GM12801 (cell line): ENCODE measurements around the gene GALNT13.

Experiments used
- TF ChIP-seq, protein P1 (sequence below): IDR thresholded peaks from one replicate; pipeline ENCODE4 v1.5.1; 2011; ENCODE audit warnings: control low read depth; ENCODE audit not compliant: insufficient read length; ENCODE audit errors: extremely low read depth

Gene GALNT13

DNA sequence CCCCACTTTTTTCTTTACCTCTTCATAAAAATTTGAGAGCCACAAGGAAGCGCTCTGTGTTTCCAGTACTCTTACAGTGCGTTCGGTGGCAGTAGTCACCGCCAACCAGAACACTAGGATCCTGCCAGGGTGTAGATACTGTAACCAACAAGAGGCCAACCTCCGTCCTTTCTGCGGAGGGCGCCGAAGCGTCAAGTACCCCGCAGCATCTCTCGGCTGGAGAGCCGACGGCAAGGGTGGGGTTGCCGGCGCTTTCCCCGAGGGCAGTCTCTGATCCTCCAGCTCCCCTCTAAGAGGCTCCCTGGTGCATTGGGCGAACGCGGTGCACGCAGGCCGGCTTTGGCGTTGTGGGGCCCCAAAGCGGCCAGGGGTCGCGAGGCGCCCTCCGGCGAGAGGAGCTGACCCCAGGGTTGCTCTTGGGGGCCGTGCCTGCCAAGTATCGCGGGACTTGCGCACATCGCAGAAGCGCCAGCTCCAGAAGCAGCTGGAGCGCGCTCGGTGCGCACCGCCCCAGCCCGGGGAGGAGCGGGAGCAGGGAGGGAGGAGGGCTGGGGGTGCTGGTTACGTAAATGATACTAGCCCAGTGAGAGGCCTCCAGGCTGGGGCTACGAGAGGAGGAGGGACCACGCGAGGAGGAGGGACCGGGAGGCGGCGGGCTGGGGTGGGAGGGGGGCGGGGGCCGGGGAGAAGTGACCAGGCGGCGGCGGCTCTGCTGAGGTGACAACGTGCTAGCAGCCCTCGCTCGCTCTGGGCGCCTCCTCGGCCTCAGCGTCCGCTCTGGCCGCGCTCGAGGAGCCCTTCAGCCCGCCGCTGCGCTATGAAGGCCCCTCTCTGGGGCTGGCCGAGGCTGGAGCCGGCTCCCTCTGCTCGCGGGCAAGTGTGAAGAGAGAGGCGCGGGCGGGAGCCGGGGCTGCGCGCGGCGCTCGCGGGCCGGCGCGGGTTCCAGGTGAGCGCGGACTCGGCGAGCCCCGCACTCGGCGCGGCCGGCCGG is at the start of gene GALNT13:
Gene GALNT13 (plus strand): TSS at position 692 of the 991 bp plus-strand sequence.
- TF ChIP-seq, protein P1, sequence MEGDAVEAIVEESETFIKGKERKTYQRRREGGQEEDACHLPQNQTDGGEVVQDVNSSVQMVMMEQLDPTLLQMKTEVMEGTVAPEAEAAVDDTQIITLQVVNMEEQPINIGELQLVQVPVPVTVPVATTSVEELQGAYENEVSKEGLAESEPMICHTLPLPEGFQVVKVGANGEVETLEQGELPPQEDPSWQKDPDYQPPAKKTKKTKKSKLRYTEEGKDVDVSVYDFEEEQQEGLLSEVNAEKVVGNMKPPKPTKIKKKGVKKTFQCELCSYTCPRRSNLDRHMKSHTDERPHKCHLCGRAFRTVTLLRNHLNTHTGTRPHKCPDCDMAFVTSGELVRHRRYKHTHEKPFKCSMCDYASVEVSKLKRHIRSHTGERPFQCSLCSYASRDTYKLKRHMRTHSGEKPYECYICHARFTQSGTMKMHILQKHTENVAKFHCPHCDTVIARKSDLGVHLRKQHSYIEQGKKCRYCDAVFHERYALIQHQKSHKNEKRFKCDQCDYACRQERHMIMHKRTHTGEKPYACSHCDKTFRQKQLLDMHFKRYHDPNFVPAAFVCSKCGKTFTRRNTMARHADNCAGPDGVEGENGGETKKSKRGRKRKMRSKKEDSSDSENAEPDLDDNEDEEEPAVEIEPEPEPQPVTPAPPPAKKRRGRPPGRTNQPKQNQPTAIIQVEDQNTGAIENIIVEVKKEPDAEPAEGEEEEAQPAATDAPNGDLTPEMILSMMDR, result no peak

DNA sequence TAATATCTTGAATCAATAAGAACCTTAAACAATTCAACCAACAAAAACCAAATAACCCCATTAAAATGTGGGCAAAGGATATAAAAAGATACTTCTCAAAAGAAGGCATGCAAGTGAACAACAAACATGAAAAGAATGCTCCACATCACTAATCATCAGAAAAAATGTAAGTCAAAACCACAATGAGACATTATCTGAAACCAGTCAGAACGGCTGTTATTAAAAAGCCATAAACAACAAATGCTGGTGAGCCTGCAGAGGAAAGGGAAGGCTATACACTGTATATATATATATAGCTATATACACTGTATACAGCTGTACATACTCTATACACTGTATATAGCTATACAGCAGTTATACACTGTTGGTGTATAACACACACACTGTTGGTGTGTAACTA is 47.8 kb upstream of the GALNT13 start:
- TF ChIP-seq, protein P1, result no peak

DNA sequence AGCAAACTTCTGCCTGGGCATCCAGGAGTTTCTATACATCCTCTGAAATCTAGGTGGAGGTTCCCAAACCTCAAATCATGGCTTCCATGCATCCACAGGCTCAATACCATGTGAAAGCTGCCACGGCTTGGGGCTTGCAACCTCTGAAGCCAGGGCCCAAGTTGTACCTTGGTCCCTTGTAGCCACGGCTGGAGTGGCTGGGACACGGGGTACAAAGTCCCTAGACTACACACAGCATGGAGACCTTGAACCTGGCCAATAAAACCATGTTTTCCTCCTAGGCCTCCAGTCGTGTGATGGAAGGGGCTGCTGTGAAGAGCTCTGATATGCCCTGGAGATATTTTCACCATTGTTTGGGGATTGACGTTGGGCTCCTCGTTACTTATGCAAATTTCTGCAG is 43.4 kb upstream of the GALNT13 start:
- TF ChIP-seq, protein P1, result no peak

DNA sequence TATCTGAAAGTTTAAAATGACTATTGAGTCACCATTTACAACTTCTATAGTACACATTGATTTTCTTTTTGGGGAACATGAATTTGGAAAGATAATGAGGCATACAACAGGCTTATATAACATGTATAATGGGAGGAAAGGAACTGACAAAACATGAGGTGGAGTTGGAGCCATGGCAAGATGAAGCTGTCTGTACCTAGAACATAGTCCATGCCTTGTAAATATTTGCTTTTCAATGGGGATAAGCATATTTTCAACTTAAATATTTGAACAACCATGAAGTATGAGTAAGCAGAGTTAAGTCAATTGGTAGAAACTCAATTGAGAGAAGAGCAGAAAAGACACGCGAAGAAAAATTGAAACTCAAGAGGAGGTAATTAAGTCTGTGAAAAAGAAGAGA is 37.1 kb upstream of the GALNT13 start:
- TF ChIP-seq, protein P1, result no peak

DNA sequence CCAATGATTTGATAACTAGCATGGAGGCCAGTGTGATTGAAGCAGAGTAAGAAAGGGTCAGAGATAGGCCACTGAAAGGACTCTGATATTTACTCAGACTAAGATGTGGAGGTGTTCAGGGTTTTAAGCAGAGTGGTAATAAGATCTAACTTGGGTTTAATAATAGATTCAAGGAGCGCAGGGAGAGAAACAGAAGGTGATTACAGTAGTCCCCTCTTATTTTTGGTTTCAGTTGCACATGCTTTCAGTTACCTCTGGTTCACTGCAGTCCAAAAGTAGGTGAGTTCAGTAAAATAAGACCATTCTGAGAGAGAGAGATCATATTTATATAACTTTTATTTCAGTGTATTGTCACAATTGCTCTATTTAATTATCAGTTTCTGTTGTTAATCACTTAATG is 13.5 kb upstream of the GALNT13 start:
- TF ChIP-seq, protein P1, result no peak

DNA sequence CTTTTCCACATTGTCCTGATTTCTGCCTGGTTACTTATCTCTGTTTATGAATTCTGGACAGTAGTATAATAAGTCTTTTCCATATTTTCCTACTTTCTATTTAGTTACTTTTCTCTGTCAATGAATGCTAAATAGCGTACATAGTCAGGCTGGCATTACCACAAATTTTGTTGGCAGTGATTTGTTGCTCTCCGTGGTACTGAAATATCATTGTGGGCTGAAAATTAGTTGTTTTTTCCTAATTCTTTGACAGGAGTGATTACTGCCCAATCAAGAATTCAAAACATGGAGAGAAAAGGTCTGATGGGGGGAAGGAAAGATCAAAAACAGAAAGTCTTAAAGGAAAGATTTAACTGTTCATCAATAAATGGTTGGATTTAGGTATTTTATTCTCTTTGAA is 7.7 kb upstream of the GALNT13 start:
- TF ChIP-seq, protein P1, result no peak

DNA sequence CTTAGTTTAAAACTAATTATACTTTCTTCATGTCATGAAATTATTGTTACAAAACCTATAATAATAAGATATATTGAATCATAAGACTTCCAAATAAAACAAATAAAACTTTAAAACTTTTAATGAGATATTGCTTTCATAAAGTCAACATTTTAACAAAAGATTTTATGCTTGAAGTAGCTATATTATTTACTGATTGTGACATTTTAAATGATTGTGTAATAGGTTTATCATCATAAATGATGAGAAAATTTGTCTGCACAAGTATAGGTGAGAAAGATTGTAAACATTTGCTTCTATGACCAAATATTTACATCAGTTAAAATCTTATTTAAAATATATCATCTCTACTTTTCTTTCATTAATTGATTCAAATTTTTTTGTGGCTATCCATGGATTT is 5.1 kb upstream of the GALNT13 start:
- TF ChIP-seq, protein P1, result no peak
